Large intestine (tissue), 3 donors: ENCODE data around the gene ZNF423. TPM values are rescaled to one million over a fixed set of nuclear protein-coding genes. Genes with fewer than 3 reads are reported as not detected.

ENCODE experiments used
- DNase-seq, 2 donors: peaks; one replicate each; pipeline versions ENCODE4 v3.0.0 to v3.0.0-alpha.2; 2013
- H3K27ac ChIP-seq: one replicate; pipeline ENCODE4 v1.5.1; 2013; ENCODE audit warnings: low read length
- H3K27me3 ChIP-seq: 2 replicates; pipeline ENCODE4 v1.6.1; 2013; ENCODE audit warnings: low read length; ENCODE audit not compliant: control insufficient read depth, insufficient read depth
- H3K36me3 ChIP-seq: 2 replicates; pipeline ENCODE4 v1.6.1; 2013; ENCODE audit warnings: low read length; ENCODE audit not compliant: control insufficient read depth, insufficient read depth
- H3K4me1 ChIP-seq: one replicate; pipeline ENCODE4 v1.6.1; 2013; ENCODE audit warnings: low read length; ENCODE audit not compliant: control insufficient read depth, insufficient read depth
- H3K4me3 ChIP-seq: one replicate; pipeline ENCODE4 v1.5.1; 2013; ENCODE audit warnings: low read length
- H3K9me3 ChIP-seq: one replicate; pipeline ENCODE4 v1.6.1; 2013; ENCODE audit warnings: mild to moderate bottlenecking, low read depth, low read length, moderate library complexity; ENCODE audit not compliant: control insufficient read depth
- WGBS: methylation state at CpG from one replicate; pipeline ENCODE4 v1.1.5; 2013; ENCODE audit warnings: low lambda C conversion rate; ENCODE audit not compliant: insufficient coverage; 5-methylcytosine and 5-hydroxymethylcytosine counted together
- polyA plus RNA-seq: library from polyadenylated mRNA; unstranded; fragments of 120-200 nt; gene quantifications from one replicate; pipeline ENCODE4 v1.2.1, GENCODE V29; 2013

ZNF423 gene
- polyA plus RNA-seq, 1 donor, result 6.7 TPM

DNA sequence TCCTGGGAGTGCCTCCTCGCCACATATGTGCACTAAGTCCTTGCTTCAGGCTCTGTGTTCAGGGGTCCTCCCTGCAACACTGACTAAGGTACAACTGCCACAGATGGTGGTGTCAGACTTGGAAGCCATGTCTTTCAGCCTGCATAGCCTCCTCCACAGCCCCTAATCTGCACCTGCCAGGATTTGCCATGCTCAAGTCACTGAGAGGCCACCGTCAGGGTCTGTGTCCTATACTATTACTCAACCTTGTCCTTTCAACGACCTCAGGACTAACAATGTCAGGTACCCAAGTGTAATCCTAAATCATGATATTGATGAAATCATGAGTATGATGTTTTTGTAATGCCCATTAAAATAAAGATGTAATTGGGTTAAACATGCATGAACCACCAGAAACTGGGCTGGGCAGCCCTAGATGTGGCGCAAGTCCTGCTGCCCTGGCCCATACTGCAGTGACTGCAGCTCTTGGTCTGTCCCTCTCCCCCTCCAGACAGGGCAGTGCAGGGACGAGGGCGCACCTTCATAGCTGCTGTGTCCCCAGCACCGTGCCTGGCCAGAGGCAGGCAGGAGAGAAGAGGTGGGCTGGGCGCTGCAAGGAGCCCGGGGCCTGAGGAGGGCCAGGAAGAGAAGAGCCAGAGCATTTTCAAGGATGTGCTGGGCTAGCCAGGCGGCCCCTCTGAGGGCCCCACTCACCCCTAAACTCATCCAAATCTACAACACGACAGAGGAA, 198.0 kb downstream of the ZNF423 start:
- no peak overlapping the region for H3K4me3 ChIP-seq
- no peaks in the 10 kb centered on the region for H3K36me3 ChIP-seq
- peaks cover 14% of the 10 kb centered on the region for H3K4me1 ChIP-seq
- no peaks in the 10 kb centered on the region for H3K27me3 ChIP-seq
- WGBS, result no CpG with 5 or more reads among the region's 11 CpGs
- H3K9me3 ChIP-seq, result no peaks in the 10 kb centered on the region
- DNase-seq, result no peak
- no peak overlapping the region for H3K27ac ChIP-seq

DNA sequence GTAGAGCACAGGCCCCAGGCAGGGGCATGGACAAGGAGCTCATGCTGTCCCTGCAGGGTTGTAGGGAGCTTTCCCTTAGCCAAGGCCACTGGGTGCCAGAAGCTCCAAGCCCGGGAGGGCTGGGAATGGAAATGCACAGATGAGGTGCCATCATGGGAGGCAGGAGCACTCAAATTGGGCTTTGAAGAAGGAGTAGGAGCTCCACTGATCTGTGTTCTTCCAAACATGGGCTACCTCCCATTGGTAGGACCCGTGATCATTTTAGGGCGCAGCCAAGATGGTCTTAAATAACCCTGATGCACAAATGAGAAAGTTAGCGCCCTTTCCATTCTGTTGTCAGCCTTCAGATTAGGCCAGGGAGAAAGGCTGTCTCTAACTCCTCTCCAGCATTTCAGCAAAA, 201.5 kb downstream of the ZNF423 start:
- Histone ChIP-seq H3K4me3 (no peak overlapping the region), H3K27me3 (no peaks in the 10 kb centered on the region), H3K27ac (no peak overlapping the region), H3K4me1 (peaks cover 9% of the 10 kb centered on the region), H3K36me3 (no peaks in the 10 kb centered on the region), H3K9me3 (no peaks in the 10 kb centered on the region)
- DNase-seq, result no peak
- no CpG with 5 or more reads among the region's 4 CpGs for WGBS

DNA sequence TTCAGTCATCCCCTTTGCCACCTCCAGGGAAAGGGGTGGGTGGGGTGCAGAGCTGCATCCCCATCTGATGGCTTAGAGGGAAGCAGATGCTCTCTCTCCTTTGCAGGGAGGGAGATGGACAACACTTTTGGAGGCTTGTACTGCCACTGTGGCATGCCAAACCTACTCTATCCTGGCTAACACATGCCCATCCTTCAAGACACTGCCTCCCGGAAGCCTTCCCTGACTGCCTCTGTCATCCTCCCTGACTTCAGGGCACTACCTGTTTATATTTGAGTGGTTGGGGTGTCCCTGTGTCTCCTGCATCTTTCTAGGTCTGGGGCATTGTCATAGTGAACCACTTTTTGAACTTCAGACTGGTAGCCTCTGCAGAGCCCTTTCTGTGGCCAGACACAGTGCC, 202.3 kb downstream of the ZNF423 start:
- no peak for DNase-seq
- H3K36me3 ChIP-seq, result no peaks in the 10 kb centered on the region

DNA sequence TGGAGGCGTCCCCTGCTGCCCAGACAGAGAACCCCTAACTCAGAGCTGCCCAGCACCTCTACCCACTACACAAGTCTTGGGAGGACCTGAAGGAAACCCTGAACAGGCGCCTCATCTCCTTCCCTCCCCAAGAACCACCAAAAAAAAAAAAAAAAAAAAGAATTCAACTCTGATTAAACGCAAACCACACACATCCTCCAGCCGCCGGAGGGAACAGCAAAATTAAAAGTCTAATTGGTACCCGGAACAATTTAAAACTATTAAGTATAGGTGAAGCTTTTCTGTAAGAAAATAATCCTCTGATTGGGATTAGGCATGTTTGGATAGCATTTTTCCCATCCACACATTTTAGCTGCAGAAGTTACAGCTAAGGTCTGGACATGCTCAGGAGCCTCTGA, 202.7 kb downstream of the ZNF423 start:
- H3K27ac ChIP-seq, result no peak overlapping the region
- H3K4me3 ChIP-seq, result no peak overlapping the region

More for the DNA sequence above, 202.3 kb downstream of the ZNF423 start:
- H3K4me3 ChIP-seq, result no peak overlapping the region
- H3K27me3 ChIP-seq, result no peaks in the 10 kb centered on the region
- no CpG with 5 or more reads among the region's 1 CpG for WGBS
- peaks cover 3% of the 10 kb centered on the region for H3K4me1 ChIP-seq
- no peak overlapping the region for H3K27ac ChIP-seq
- peaks cover under 1% of the 10 kb centered on the region for H3K9me3 ChIP-seq

DNA sequence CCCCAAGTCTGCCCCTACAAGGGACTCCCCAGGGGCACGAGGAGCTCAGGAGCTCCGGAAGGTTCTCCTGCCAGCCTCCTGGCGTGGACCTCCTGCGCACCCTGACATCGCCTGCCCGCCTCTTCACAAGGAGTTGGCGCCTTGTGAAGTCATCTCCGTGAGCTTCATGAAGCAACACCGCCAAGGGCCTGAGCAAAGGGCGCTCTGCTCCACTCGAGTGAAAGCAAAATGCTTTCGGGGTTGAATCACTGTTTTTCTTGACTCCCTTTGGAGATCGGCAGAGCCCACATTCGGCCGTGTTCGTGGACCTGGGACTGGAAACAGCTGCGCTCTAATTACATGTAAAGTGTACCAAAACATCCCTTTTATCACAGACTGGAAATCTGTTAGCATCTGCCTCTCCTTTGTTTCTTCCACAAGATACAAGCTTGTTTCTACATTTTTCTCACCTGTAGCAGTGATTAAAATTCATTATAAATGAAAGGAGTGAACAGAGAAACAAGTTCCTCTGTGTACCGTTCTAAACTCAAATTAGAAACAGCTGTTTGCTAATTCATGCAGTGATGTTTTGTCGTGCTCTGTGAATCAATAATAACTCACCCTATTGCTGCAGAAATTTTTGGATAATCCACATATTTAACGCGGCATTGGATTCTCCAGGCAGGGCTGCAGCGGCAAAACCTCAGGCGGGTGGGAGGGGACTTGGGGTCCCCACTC, 203.3 kb downstream of the ZNF423 start:
- Histone ChIP-seq H3K4me1 (no peaks in the 10 kb centered on the region), H3K9me3 (peaks cover 9% of the 10 kb centered on the region), H3K36me3 (no peaks in the 10 kb centered on the region), H3K4me3 (no peak overlapping the region), H3K27ac (no peak overlapping the region), H3K27me3 (no peaks in the 10 kb centered on the region)
- no CpG with 5 or more reads among the region's 23 CpGs for WGBS
- peak; percentile 65 to 69 for DNase-seq

More for the DNA sequence above, 202.7 kb downstream of the ZNF423 start:
- H3K9me3 ChIP-seq, result peaks cover 5% of the 10 kb centered on the region
- DNase-seq, result no peak
- H3K4me1 ChIP-seq, result no peaks in the 10 kb centered on the region
- no CpG with 5 or more reads among the region's 6 CpGs for WGBS
- H3K27me3 ChIP-seq, result no peaks in the 10 kb centered on the region
- H3K36me3 ChIP-seq, result no peaks in the 10 kb centered on the region

DNA sequence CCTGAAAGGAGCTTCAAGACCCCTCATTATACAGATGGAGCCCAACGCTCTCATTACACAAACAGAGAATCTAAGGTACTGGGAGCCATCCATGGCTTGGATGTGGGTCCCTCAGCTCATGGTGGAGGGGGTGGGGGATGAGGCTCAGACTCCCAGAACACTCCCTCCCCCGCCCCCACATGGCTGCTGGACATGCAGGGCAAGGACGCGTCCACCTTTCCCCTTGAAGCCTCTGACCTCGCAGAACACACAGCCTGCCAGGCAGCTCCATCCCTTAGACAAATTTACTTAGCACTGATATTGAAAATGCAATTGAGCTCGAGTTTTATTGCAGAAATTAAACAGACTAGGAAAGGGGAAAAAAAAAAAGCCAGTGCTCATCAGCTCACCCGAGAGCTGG, 203.9 kb downstream of the ZNF423 start:
- WGBS, result 0% methylated on average over 1 of the region's 7 CpGs
- Histone ChIP-seq H3K9me3 (peaks cover 9% of the 10 kb centered on the region), H3K36me3 (no peaks in the 10 kb centered on the region), H3K27me3 (no peaks in the 10 kb centered on the region), H3K4me1 (no peaks in the 10 kb centered on the region), H3K27ac (no peak overlapping the region), H3K4me3 (no peak overlapping the region)
- DNase-seq, result no peak

DNA sequence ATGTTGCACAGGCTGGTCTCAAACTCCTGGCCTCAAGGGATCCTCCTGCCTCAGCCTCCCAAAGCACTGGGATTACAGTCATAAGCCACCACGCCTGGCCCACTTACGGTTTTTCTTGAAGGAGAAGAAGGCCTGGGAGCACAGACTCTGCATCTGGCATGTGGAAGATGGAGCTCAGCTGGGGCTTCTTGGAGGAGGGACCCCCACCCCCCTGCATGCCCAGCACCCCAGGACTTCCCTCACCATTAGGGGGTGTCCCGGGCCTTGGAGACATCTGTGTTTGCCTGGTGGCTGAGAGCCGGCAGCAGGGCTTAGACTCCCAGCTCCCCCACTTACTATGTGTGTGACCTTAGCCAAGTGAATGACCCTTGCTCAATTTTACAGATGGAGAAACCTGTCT, 204.7 kb downstream of the ZNF423 start:
- DNase-seq, result no peak
- WGBS, result no CpG with 5 or more reads among the region's 4 CpGs

DNA sequence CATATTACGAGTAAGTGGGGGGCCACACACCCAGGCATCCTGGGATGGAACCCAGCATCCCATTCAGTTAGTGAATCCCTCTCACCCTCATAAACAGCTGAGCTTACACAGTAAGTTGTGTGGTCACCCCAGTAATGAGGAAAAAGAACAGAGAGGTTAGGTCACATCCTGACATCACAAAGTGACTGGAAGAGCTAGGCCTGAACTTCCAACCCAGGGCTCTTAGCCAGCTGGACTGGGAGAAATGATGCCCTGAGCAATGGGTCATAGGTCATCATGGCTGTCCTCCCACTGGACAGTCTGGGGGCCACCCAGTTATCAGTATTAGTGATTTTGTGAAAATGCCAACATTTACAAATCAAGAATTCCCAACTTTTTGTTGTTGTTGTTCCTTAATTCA, 205.3 kb downstream of the ZNF423 start:
- H3K4me1 ChIP-seq, result no peaks in the 10 kb centered on the region
- no peak overlapping the region for H3K27ac ChIP-seq
- no peak for DNase-seq
- H3K4me3 ChIP-seq, result no peak overlapping the region
- H3K36me3 ChIP-seq, result no peaks in the 10 kb centered on the region
- peaks cover 9% of the 10 kb centered on the region for H3K9me3 ChIP-seq
- no peaks in the 10 kb centered on the region for H3K27me3 ChIP-seq
- no CpG with 5 or more reads among the region's 1 CpG for WGBS

More for the DNA sequence above, 204.7 kb downstream of the ZNF423 start:
- peaks cover 9% of the 10 kb centered on the region for H3K9me3 ChIP-seq
- no peak overlapping the region for H3K4me3 ChIP-seq
- H3K36me3 ChIP-seq, result no peaks in the 10 kb centered on the region
- no peaks in the 10 kb centered on the region for H3K27me3 ChIP-seq
- H3K27ac ChIP-seq, result no peak overlapping the region
- no peaks in the 10 kb centered on the region for H3K4me1 ChIP-seq

DNA sequence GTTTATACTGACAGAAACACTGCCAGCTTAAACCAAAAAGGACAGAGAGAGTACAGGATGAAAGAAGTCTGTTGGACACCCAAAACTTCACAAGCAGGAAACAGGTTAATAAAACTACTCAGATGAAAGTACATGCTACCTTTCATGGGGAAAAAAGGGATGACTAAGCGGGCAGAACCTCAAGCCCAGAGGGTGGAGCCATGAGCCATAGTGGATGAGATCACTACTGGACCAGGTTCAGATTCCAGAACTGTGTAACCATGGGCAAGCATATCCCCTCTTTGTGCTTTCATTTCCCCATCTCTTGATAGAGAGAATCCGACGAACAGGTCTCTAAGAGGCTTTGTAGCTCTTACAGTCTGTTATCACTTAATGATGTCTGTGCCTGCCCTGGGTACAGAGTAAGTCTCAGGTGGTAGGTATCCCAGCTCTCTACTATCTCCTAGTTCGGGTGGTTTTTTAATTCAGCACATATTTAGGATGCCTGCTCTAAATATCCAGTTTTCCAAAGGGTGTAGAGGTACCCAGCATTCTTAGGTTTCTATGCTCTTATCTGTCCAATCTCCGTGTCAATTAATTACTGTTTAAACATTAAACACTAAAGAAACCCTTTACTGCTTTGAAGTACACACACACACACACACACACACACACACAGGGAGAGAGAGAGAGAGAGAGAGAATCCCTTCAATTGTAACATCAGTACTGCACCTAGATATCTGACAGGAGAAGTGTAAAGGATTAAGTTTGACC, 206.7 kb downstream of the ZNF423 start:
- H3K27me3 ChIP-seq, result no peaks in the 10 kb centered on the region
- peaks cover 9% of the 10 kb centered on the region for H3K9me3 ChIP-seq
- H3K4me1 ChIP-seq, result no peaks in the 10 kb centered on the region
- H3K4me3 ChIP-seq, result no peak overlapping the region
- H3K27ac ChIP-seq, result no peak overlapping the region
- peak in 1 of 2 donors; percentile 43 for DNase-seq
- no peaks in the 10 kb centered on the region for H3K36me3 ChIP-seq
- WGBS, result 40% methylated on average over 1 of the region's 5 CpGs

DNA sequence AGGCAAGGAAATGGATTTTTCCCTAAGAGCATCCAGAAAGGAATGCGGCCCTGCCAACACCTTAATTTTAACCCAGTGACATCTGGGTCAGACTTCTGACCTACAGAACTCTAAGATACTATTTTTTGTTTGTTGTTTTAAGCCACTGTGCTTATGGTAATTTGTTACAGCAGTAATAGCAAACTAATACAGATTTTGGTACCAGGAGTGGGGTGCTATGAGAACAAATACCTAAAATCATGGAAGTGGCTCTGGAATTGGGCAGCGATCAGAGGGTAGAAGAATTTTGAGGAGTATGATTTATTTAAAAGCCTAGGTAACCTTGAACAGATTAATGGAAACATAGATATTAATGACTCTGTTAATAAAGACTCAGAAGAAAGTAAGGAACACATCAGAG, 208.2 kb downstream of the ZNF423 start:
- H3K27ac ChIP-seq, result no peak overlapping the region
- H3K27me3 ChIP-seq, result no peaks in the 10 kb centered on the region
- no peaks in the 10 kb centered on the region for H3K36me3 ChIP-seq
- no peak for DNase-seq
- 100% methylated on average over 1 of the region's 2 CpGs for WGBS
- H3K4me1 ChIP-seq, result no peaks in the 10 kb centered on the region
- no peak overlapping the region for H3K4me3 ChIP-seq
- H3K9me3 ChIP-seq, result peaks cover 9% of the 10 kb centered on the region
